NCI-H128 (cell line): Measurements from ENCODE around the gene GPRASP2.
"Not testable (repeated sequence)": the region's sequence is repeated elsewhere in the genome, so short reads cannot be mapped to it uniquely, and the experiment has no call there.

Source experiments
- DNase-seq: peaks from one replicate; lab custom pipeline; 2025; ENCODE audit not compliant: unreplicated experiment; lab: John Stamatoyannopoulos, UW

The GPRASP2 gene

DNA sequence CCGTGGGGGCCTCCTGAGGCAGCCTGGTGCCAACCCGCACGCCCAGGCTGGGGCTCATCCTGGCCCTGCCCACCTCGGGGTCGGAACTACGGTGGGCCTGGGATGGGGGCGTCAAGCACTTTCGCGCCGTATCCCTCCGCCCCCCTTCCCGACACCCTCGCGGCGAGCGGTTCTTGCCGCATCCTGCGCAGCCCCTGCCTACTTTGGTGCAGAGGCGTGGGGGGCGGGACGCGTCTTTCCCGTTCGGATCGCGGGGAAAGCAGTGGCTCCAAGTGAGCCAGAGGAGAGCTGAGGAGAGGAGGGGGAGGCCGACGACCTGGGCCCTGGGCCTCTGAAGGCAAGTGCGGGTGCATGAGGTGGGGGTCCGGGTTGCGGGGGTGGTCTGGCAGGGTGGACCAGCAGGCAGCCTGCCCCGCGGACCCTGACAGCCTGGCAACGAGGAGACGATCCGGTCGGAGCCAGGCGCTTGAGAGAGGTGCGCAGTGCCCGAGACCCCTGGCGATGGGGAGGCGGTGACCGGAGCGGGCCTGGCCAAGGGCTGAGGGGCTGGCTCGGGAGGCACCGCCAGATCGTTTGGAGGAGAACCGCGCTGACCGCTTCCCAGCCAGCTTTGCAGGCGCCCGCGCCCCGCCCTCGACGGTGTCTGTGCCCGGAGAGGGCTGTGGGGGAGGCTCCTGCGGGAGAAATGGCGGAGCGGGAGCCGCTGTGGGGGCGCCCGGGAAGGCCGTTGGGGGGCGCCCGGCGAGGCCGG is at the start of gene GPRASP2:
TSS of gene GPRASP2 (plus strand) at position 233 of the 751 bp plus-strand sequence. CDS start 2,422 bp downstream, outside the sequence.
- DNase-seq, result peak; percentile 14

- DNase-seq, result not testable (repeated sequence)
Observed at GRCh38 chrX:102663820-102664219, 48.4 kb upstream of the GPRASP2 start.

- DNase-seq, result not testable (repeated sequence)
Observed at GRCh38 chrX:102667034-102667433, 45.2 kb upstream of the GPRASP2 start.

DNA sequence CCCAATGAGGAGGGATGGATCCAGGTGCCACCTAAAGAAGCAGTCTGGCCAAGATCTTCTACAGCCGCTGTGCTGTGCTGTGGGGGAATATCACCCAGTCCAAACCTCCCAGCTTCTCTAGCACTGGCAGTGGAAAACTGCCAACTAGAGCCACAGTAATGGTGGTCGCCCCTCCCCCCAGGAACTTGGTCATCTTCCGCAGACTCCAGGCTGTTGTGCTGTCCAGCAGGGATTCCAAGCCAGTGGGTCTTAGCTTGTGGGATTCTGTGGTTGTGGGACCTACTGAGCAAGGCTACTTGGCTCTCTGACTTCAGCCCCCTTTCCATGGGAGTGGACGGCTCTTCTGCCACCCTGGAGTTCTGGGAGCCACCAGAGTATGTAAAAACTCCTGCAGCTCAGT is 42.7 kb upstream of the GPRASP2 start:
- no peak for DNase-seq

GRCh38 chrX:102672856-102673255 is 39.4 kb upstream of the GPRASP2 start:
- DNase-seq, result no peak

DNA sequence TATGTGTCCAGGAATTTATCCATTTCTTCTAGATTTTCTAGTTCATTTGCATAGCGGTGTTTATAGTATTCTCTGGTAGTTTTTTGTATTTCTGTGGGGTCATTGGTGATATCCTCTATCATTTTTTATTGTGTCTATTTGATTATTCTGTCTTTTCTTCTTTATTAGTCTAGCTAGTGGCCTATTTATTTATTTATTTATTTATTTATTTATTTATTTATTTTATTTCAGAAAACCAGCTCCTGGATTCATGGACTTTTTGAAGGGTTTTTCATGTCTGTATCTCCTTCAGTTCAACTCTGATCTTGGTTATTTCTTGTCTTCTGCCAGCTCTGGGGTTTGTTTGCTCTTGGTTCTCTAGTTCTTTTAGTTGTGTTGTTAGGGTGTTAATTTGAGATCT is 34.8 kb upstream of the GPRASP2 start:
- DNase-seq, result not testable (repeated sequence)

GRCh38 chrX:102684772-102685520 is 27.3 kb upstream of the GPRASP2 start:
- DNase-seq, result no peak

DNA sequence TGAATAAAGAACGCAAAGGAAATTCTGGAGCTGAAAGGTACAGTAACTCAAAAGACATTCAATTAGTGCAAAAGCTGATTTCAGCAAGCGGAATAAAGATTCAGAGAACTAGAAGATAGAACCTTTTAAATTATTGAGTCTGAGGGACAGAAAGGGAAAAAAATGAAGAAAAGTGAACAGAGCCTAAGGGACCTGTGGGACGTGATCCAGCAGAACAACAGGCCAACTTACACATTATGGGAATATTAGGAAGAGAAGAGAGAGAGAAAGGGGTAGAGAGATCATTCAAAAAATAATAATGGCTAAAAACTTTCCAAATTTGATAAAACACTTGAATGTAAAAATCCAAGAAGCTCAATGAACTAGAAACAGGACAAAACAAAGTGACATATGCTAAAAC is 17.5 kb upstream of the GPRASP2 start:
- DNase-seq, result no peak

DNA sequence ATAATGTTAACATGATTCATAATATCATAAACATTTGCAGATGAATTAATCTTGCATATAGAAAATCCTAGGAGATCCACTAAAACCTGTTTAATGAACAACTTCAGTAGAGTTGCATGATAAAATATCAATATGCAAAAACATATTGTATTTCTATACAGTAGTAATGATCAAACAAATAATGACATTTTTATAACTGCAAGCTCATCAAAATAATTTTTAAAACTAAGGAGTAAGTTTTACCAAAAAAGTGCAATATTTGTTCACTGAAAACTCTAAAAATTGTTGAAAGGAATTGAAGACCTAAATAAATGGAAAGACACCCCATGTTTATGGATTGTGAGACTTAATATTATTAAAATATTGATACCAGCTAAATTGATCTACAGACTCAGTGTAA is 15.9 kb upstream of the GPRASP2 start:
- DNase-seq, result no peak

DNA sequence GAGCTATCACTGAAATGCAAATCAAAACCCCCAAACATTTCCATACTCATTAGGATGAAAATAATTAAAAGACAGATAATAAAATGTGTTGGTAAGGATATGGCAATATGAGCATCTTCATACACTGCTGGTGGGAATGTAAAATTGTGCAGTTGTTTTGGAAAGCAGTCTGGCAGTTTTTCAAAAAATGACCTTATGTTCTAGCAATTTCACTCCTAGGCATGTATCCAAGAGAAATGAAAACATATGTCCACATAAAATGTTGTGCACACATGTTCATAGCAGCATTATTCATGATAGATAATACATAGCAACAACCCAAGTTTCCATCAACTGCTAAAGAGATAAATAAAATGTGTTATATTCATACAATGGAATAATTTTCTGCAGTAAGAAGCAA is 14.8 kb upstream of the GPRASP2 start:
- no peak for DNase-seq

DNA sequence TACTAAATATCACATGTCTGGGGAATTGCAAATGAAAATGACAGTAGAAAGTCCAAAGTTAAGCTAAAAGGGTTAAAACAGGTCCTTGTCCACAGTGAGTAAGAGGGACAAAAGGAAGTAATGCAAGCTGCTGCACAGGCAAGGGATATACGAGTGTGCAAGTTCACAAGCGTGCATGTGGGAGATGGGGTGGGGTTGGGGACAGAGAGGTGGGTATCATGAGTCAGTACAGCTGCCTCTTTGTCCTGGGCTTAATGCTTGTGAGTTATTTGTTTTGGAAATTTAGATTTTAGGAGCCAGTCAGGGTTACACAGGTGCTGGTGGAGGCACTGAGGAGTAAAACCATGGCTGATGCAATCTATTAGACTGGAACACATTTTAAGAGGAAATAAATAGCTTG is 3.3 kb upstream of the GPRASP2 start:
- DNase-seq, result no peak

- DNase-seq, result no peak
Observed at GRCh38 chrX:102711872-102712215, 404 bp upstream of the GPRASP2 start.

- no peak for DNase-seq
Observed at GRCh38 chrX:102712981-102713625, 855 bp downstream of the GPRASP2 start.

DNA sequence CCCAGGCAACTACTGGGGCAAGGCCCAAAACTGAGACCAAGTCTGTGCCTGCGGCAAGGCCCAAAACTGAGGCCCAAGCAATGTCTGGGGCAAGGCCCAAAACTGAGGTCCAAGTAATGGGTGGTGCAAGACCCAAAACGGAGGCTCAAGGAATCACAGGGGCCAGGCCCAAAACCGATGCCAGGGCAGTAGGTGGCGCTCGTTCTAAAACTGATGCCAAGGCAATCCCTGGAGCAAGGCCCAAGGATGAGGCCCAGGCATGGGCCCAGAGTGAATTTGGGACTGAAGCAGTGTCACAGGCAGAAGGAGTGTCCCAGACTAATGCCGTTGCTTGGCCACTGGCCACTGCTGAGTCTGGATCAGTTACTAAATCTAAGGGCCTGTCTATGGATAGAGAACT is 2.7 kb downstream of the GPRASP2 start:
- DNase-seq, result no peak

DNA sequence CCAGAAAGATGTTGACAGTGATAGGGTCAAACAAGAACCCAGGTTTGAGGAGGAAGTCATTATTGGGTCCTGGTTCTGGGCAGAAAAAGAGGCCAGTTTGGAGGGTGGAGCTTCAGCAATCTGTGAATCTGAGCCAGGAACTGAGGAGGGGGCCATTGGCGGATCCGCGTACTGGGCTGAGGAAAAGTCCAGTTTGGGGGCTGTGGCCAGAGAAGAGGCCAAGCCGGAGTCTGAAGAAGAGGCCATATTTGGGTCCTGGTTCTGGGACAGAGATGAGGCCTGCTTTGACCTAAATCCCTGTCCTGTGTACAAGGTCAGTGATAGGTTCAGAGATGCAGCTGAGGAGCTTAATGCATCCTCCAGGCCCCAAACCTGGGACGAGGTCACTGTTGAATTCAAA is 3.7 kb downstream of the GPRASP2 start:
- no peak for DNase-seq

GRCh38 chrX:102720237-102721168 is 8.3 kb downstream of the GPRASP2 start, which contains the start of gene GPRASP3:
Gene GPRASP3 (plus strand): TSS chrX:102720743. CDS start chrX:102748996, 28,253 bp downstream.
- DNase-seq, result peak; percentile 44

DNA sequence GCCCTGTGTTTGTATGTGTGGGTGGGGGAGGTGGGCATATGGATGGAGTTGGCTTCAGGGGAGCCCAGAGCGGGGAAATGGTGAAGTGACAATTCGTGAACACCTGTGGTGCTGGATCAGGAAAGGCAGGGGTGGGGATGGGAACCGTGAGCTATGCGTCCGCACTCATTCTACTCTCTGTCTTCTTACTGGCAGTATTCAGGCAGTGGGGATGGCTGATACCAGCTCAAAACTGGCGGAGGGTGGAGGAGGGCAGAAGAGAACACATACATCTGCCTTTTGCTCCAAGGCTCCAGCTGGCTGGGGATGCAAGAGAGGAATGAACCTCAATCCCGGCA is 8.9 kb downstream of the GPRASP2 start:
- DNase-seq, result not testable (repeated sequence)

DNA sequence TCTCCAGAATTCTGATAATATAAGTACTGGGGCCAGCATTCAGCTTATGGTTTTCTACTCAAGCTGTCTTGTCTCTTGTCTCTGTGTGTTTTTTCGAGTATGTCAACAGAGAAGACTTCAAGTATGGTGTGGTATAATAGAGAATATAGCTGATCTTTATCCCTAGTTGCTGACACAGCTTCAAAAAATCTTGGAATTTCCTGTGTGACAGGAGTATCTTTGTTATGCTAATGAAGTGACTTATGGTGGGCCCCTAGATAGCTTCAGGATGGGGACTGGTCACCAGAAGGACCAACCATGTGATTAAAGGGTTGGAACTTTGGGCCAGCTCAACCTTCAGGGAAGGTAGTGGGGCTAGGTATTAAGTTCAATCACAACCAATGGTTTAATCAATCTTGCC is 11.2 kb downstream of the GPRASP2 start:
- DNase-seq, result no peak

DNA sequence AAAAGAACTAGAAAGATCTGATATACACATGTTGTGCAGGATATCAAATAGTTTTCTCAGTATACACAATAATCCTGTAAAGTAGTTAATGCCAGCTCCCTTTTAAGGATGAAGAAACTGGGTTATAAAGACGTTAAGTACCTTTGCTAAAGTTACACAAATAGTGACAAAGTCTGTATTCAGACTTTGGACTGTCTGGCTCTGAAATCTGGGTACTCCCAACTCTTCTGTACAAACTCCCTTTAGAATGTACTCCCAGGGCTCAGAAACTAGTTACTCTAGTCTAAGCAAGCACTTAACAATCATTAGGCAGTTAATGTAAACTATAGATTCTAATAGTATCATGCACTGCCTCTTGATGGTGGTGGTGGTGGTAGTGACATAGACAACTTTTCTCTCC is 15.5 kb downstream of the GPRASP2 start:
- no peak for DNase-seq

- no peak for DNase-seq
Observed at GRCh38 chrX:102728646-102729045, 16.4 kb downstream of the GPRASP2 start.

- DNase-seq, result no peak
Observed at GRCh38 chrX:102739657-102740056, 27.4 kb downstream of the GPRASP2 start.
